ENCODE results near the gene PUM2.
A peak's percentile ranks its signal among the peaks of the same experiment; 100 is the strongest.
"Not testable (repeated sequence)": the region's sequence is repeated elsewhere in the genome, so short reads cannot be mapped to it uniquely, and the experiment has no call there.

PUM2 gene

DNA sequence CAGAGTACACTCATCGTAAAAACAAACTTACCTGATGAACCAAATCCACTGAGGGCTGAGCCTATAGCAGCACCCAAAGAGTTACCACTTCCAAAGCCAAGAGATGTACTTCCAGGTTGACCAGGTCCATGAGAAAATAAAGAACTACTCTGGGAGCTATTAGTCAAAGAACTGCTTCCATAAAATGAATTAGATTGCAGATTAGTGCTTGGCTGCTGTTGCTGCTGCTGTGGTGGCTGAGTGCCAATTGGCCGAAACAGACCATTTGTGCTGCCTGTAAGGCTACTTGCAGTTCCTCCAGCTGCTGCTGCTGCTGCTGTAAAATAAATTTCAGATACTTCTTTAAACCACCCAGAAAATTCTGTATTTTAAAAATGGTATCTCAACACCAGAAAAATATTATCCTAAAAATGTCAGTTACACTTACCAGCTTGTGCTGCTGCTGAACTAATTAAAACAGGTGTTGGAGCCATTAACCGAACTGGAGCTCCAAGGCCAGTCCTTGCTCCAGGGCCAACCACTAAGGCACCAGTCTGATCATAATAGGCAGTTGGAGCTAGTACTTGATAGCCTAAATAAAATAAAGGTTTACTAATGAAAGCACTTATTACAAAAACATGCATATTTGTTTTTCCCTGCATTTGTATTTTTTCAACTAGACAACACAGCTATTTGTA, 67.6 kb downstream of the PUM2 start:
- ATAC-seq, result no peak

DNA sequence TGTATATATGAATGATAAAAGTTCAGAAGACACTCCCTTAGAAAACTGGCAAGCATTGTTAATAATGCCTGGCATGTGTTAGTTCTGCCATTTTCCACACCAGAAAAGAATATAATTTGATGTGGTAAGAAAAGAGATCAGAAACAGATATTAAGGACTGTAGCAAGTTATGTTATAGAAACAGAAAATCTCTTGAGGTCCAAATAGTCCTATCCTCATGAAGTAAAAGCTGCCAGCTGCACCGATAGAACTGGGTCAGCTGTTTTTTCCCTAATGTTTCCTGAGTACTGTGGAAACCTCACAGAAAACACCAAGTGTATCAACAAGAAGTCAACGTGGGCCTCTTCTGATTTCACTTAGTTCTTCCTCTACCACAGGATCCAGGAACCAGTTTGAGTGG, 68.8 kb downstream of the PUM2 start:
- no peak for ATAC-seq

DNA sequence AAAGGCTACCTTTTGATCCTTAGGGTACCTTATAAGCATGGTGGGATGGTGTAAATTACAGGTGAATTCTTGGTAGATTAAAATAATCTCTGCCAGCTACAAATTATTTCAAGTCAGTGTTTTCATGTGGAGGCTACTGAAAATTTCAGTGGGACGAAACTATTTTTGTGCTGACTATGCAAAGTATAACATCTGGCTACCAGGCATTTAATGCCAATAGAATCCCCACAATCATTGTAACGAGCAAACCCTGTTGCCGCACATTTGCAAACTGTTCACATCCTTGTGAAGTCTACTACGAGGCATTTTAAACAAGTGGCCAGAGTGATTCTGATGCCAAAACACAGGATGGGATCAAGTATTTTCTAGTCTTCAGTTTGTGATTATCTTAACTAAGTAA, 77.6 kb downstream of the PUM2 start:
- no peak for ATAC-seq

DNA sequence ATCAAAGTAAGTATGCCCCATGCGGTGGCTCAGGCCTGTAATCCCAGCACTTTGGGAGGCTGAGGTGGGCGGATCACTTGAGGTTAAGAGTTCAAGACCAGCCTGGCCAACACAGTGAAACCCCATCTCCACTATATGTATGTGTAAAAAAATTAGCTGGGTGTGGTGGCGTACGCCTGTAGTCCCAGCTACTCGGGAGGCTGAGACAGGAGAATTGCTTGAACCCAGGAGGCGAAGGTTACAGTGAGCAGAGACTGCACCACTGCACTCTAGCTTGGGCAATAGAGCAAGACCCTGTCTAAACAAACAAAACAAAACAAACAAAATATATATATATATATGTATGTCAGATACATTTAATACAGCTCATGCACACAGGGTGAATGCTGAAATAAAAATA, 82.3 kb downstream of the PUM2 start:
- ATAC-seq, result not testable (repeated sequence)

DNA sequence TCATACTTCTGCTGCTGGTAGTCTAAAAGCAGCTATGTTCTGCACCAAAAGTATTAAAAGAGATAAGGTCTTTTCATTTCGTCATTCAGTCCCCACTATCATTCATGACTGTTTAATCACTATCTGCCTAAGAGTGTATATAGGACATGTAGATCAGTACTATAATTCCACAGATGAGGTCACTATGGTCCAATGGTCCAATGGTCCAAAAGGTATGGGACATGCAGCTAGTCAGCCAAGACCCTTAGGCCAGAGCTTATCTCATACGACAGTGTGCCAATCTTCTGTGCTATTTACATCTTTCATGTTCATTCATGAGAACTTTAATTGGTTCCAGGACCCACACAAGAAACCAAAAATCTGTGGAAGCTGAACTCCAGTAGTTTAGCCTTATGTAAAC, 83.1 kb downstream of the PUM2 start:
- no peak for ATAC-seq

DNA sequence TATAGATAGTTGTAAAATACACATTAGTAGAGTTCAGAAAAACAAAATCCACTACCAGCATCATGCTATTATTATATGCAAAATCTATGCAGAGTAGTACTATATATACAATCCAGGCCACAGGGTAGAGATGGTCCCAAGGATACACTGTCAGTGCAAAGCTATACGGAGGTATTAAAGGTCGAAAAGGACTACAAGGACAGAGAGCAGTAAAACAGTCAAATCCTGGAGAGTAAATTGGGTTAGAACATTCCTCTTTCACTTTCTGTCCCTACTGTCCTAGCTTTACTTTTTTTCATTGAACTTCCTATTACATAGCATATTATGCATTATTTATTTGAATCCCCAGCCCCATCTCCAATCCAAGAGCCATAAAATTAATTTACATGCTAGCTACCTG, 86.0 kb downstream of the PUM2 start:
- no peak for ATAC-seq

DNA sequence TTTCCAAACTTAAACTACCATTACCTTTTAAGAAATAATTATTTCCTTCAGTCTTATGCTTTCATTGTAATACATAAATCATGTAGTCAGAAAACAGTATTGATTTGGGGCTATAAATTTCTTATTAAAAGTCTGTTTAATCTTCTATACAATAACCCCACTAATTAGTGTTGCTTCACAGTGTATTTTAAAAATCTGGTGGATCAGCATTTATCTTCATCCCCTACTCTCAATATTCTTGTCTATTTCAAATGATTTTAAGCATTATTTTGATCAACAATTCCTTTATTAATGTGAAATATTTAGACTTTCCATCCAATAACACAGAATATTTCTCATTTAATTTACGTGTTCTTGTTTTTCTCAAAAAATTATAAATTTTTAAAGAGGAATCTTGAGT, 93.2 kb downstream of the PUM2 start:
- no peak for ATAC-seq

DNA sequence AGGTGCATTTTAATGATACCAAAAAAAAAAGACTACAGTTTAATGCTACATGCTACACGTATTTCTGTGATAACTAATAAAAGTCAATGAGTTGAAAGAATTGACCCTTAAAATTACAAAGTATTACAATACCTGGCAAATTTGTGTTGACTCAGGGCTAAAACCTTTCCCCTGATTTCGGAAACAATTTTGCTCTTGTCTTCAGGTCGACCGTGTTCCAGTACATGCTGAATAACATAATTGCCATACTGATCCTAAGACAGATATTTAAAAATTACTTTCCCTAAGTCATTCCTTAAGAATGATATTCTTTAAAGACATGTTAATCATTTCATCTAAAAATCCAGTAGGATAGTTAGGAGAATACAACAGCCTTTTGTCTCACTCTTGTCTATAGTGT, 95.9 kb downstream of the PUM2 start:
- no peak for ATAC-seq

DNA sequence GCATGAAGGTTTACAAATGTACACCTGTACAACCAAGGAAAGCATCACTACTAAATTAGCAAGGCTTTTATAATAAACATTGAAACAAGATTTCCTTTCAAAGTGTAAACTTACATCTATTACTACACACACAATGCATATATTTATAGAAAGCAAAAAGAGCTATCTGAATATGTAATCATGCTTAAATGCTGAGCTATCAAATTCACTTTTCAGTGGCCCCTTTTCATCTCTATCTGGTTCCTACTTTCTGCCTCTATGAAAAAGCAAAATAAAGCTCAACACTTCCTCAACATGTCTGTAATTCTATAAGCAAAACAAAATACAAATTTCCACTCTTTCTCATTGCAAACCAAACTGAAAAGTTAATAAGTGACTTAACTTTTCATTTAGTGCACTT, 100.2 kb downstream of the PUM2 start:
- ATAC-seq, result no peak

DNA sequence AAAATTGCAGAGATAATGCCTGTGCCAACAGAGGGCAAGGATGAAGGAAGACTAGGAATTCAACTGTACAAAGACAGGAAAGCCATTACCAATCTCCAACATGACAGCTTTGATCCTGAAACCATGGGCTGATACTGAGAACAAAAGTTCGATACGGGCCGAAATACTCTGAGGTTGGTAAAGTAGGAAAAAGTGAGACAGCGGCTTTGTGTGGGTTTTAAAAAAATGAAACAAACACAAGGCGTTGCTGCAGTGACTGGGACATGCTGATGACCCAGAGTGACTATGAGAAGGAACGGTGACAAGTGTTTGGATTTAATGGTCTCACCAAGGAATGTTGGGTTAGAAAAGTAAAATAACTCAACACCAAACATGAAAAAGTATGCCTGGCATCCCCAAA, 101.5 kb downstream of the PUM2 start:
- ATAC-seq, result no peak

DNA sequence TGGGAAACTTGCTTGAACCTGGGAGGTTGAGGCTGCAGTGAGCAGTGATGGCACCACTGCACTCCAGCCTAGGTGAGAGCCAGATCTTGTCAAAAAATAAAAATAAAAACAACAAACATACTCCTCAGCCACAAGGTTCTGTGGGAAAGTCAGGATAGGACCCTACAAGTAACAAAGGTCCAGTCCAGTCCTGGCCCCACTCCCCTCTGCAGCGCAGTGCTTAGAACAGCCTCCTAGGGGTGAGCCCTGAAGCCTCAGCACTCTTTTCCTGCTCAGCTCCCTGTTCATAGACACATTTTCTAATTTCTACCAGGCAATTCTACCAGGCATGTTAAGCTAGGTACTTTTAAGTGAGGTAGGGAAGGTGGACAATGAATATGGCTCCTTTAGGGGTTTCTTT, 103.6 kb downstream of the PUM2 start:
- no peak for ATAC-seq

DNA sequence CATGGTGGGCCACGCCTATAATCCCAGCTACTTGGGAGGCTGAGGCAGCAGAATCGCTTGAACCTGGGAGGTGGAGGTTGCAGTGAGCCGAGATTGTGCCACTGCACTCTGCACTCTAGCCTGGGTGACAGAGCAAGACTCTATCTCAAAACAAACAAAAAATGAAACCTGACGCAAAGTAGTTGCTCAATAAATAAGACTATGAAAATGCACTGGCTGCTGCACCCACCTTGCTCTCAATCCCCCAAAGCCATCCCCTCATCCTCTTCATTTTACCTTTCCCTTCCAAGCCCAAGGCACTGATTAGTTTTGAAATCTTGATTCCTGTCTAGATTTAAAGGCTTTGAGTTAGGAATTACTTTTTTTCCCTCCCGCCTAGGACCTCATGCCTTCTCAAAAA, 107.0 kb downstream of the PUM2 start:
- ATAC-seq, result not testable (repeated sequence)

DNA sequence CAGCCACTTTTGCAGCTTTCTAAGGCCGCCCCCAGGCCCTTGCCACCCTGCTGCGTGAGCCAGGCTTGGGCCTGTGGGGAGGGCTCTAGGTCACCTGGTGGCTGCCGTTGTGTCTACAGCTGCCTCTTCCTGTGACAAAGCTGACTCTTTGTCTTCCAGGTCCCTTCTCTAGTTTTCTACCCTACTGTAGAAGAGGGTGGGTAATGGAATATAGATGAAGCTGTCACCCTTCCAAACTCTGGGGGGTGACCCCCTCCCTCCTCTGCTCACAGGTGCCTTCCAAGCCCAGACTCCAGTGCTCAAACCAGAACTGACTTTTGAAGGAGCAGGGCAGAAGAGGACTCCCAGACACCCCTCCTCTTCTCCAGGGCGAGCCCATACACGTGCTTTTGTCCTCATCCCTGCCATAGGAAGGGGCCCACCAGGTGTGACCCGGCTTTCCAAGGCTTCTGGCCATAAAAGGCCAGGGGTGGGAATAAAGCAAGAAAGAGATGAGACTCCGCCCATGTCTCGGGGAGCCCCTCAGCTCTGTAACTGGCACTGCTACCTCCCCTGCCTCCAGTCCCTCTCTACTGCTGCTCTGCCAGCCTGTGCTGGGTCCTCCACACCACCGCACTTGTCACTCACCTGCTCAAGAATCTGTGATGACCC, 107.8 kb downstream of the PUM2 start:
- ATAC-seq, result no peak

DNA sequence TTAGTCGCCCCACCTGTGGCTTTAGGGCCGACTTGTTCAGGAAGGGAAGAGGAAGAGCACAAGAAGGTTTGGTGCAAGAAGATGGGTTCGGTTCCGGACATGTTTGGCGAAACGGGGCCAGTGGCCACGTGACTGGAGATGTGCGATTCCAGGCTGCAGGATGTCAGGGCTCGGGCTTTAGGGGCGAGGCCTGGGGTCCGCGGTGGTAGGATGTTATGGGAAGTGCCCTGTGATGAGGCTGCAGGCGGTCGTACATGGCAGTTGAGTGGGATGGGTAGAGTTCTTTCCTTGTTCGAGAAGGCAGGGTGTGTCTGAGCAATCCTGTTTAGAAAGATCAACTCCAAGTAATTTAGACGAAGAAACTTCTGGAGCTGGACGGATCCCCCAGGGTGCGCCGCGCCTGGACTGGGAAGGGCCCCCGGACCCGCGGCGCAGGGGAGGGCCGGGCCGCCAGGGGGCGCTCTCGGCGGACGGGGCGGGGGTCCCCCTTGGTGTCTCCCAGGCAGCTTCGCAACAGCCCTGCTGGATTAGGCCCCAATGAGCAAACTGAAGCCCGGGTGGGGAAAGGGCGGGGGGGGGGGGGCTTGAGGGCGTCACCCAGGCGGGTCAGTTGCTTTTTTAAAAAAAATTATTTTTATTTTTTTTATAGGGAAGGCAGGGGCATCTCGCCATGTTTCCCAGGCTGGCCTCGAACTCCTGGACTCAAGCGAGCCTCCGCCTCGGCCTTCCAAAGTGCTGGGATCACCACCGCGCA, 108.5 kb downstream of the PUM2 start:
- ATAC-seq, result peak in 1 of 2 donors; percentile 53

DNA sequence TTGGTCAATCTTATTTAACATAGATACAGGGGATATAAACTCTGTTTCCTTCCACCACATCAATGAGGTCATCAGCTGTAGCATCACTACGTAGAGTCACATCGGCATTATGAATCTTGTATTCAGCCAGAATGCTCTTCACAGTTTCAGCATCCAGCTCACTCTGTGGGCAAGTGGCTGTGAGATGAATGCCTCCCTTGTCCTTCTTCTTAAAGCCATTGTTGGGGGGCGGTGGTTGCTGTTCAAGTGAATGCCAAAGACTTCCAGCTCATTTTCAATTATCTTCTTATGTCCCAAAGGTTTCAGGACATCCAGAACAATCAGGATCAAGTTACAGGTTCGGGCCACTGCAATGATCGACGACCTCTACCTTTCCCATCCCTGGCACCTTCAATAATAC, 110.4 kb downstream of the PUM2 start:
- not testable (repeated sequence) for ATAC-seq

DNA sequence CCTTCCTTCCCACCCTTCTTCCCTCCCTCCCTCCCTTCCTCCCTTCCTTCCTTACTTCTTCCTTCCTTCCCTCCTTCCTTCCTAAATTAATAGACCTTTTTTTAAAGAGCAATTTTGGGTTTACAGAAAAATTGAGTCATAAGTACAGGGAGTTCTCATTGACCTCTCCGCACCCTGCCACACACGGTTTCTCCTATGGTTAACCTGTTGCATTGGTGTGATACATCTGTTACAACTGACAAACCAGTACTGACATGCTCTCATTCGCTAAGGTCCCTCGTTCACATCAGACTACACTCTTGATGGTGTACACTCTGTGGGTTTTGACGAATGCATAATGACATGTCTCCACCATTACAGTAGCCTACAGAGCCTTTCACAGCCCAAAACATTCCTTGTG, 114.1 kb downstream of the PUM2 start:
- no peak for ATAC-seq

DNA sequence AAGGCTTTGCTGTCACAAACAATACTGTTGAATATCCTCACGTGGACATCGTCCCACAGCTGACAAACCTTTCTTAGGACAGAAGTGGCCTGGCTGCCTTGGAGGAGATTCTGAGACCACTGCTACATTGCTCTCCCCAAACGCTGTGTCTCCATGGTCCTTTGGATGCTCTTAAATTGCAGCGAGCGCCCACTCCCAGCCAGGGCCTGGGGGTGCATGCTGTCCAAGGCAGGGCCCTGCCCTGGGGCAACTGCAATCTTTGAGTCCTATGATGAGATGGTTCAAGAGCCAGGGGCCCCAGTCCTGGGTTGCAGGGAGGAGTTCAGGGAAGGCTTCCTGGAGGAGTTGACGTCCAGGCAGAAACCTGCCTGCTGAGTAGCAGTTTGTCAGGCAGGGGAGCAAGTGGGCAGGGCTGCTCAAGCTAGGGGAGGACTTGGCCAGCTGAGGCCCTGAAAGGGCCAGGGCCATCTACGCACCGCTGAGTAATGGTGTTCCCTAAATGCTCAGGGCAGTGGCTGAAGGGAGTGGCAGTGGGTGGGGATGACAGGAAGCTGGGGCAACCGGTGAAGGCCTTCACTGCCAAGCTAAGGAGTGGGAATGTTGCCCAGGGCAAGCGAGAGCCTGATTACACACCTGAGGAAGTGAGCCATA, 114.9 kb downstream of the PUM2 start:
- ATAC-seq, result no peak

DNA sequence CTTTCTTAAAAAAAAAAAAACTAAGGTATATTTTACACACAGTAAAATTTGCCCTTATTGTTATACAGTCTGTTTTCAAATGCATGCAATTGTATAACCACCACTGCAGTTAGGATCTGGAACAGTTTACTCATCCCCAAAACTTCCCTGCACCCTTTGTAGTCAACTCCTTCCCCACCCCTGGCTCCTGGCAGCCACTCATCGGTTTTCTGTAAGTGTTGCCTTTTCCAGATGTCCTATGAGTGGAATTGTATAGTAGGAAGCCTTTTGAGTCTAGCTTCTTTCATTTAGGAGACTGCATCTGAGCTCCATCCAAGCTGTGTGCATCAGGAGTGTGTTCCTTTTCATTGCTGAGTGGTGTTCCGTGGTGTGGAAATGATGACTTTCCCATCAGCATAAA, 116.0 kb downstream of the PUM2 start:
- not testable (repeated sequence) for ATAC-seq

DNA sequence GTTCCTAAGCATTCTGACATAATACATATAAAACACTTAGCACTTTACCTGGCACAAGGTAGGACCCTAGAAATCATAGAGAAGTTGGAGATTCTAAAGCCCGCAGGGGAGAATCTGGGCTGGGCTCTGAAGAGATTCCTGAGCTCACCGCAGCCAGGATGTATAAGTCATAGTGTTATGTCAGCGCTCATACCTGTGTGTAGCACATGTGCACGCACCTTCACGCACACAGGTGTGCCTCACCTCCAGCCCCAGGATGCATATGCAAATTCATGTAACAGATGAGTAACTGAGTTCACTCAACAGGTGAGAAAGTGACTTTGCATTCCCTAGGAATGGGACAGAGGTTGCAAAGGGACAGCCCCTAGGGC, 117.8 kb downstream of the PUM2 start:
- ATAC-seq, result no peak

DNA sequence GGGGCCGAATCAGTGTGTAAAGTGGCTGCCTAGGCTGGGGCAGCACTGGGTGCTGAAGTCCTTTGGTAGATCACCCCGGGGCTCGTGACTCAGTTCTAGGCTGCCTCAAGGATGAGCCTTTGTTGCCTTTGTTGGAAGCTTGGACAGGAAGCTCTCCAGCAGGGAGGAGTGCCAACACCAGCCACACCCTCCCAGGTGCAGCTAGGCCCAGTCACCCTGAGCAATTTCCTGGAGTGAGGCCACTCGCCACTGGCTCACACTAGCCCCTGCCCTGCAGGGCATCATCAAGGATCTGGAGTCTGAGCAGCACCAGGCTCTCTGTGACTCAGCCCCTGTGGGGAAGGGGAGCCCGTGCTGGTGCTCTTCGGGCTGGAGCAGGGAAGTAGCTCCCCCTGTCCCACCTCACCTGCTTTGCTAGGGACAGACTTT, 119.0 kb downstream of the PUM2 start:
- no peak for ATAC-seq

DNA sequence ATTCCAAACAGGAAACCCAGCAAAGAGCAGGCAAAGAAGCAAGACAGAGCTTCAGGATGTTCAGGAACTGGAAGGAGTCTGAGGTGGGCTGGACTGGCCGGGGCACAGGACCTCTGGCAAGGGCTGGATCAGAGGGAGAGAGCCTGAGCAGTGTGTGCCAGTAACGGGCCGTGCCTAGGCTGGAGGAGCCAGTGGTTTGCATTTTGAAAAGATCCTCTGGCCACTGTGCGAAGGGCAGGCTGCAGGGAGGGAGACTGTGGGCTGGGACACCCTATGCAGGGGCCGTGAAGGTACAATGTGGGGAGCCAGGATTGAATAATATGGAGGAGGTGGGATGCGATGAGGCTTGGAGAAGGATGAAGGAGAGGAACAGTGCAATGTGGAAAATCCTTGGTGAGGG, 119.5 kb downstream of the PUM2 start:
- ATAC-seq, result no peak

DNA sequence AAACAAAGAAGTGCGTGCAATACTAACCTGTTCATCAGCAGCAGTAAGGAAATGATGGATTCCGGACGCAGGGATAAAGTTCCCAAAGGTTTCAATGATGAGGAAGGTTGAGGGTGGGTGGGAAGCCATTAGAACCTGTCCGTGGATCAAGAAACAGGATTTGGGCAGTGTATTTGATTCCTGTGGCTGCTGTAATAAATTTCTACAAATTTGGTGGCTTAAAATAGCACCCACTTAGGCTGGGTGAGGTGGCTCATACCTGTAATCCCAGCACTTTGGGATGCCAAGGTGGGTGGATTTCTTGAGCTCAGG, 120.6 kb downstream of the PUM2 start:
- no peak for ATAC-seq

DNA sequence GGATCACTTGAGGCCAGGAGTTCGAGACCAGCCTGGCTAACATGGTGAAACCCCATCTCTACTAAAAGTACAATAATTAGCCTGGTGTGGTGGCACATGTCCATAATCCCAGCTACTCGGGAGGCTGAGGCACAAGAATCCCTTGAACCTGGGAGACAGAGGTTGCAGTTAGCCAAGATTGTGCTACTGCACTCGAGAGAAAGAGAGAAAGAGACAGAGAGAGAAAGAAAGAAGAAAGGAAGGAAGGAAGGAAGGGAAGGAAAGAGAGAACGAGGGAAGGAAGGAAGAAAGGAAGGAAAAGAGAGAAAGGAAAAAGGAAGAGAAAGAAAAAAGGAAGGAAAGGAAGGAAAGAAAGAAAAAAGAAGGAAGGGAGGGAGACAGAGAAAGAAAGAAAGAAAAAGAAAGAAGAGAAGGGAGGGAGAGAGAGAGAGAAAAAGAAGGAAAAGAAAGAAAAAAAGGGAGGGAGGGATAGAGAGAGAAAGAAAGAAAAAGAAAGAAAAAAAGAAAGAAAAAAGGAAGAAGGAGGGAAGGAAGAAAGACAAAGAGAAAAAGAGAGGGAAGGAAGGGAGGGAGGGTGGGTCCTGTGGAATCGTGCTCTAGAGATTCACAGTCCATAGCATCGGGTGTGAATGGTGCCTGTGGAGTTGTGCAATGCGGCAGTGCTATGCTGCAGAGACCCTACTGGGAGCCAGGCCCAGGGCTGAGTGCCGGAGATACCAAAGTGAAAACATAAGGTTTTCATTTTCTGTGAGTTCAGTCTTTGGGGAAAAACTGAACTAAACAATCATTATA, 121.1 kb downstream of the PUM2 start:
- ATAC-seq, result no peak
